ENCODE data around the gene RXRG. TPM values are rescaled to one million over a fixed set of nuclear protein-coding genes. Genes with fewer than 3 reads are reported as not detected.

Gene RXRG
- polyA plus RNA-seq, 1 donor from 2014 or later, result 0.78 TPM

DNA sequence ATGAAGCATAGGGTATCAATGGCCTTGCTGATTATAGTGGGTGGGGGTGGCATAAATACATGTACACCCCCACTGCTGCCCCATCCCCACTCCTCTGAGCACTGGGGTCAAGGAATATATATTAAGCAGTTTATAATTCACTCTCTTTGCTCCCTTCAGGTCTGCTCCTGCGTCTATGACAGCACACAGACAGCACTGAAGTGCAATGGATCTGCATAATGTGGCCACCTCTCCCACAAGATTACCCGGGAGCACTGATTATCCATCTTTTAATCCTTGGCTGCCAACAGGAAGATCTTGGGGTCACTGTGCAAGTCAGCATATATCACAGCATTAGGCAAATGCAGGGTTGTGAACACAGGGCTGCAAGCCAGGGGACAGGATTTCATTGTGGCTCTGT, 19.3 kb downstream of the RXRG start:
- H3F3A ChIP-seq (ENCODE audit: insufficient read depth, low read length, poor library complexity, severe bottlenecking), result no peaks in the 10 kb centered on the region
- H4K20me1 ChIP-seq (ENCODE audit: insufficient read depth), result no peaks in the 10 kb centered on the region
- H3K79me2 ChIP-seq (replicated peaks; ENCODE audit: insufficient read depth, low read length), result no peaks in the 10 kb centered on the region
- no peak overlapping the region for H2AFZ ChIP-seq (ENCODE audit: low read depth, low read length)
- H3K9me3 ChIP-seq (ENCODE audit: low read length), result no peaks in the 10 kb centered on the region
- H3K4me2 ChIP-seq (ENCODE audit: low read length), result no peak overlapping the region
- no peaks in the 10 kb centered on the region for H3K9me2 ChIP-seq (ENCODE audit: insufficient read depth, low read length)
- no peak for TF ChIP-seq CTCF (IDR thresholded peaks at IDR 0.05; ENCODE audit: poor library complexity, severe bottlenecking)
- no peak for TF ChIP-seq EP300 (conservative IDR thresholded peaks at IDR 0.05; ENCODE audit: poor library complexity, severe bottlenecking)
- H3K9ac ChIP-seq (ENCODE audit: low read length), result no peak overlapping the region
- no peak overlapping the region for H3K27ac ChIP-seq (ENCODE audit: low read length)
- no peaks in the 10 kb centered on the region for H3K27me3 ChIP-seq (ENCODE audit: insufficient read depth, low read depth, low read length)
- no peaks in the 10 kb centered on the region for H3K36me3 ChIP-seq (ENCODE audit: insufficient read depth, low read length)
- H3K4me3 ChIP-seq (ENCODE audit: low read length), result no peak overlapping the region

DNA sequence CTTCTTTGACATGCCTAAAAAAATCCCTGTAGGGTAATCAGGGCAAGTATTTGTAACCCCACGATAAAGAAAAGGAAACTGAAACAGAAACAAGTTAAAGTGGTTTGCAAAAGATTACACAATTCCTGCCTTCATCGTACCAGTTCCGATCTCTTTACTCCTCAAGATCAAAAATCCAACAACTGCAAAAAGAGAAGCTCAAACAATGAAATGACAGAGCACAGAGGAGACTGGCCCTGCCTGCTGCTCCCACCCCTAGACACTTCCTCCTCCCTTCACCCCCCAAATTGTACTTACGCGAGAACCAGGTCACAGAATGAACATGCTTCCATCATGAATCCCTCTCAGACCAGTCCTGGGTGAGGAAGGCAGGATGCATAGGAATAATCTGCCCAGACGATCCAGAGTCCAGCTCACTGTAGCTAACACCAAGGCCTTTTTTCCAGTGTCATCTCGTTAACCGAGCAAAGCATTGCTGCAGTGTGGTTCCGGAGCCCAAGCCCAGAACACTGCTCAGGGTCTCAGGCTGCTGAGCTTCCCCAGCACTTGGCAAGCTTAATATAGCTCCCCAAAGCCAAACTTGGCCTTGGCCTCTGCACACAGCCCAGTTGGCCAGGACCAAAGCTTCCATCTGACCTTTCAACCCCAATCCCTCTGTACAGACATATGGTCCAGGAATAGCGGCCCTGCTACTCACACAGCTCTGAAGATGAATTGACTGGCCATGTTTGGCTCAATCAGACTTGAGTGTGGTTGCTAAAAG, 20.3 kb downstream of the RXRG start:
- H3K4me2 ChIP-seq (ENCODE audit: low read length), result no peak overlapping the region
- no peaks in the 10 kb centered on the region for H3K9me2 ChIP-seq (ENCODE audit: insufficient read depth, low read length)
- no peaks in the 10 kb centered on the region for H3K36me3 ChIP-seq (ENCODE audit: insufficient read depth, low read length)
- H3K79me2 ChIP-seq (replicated peaks; ENCODE audit: insufficient read depth, low read length), result no peaks in the 10 kb centered on the region
- no peak overlapping the region for H3K27ac ChIP-seq (ENCODE audit: low read length)
- H4K20me1 ChIP-seq (ENCODE audit: insufficient read depth), result no peaks in the 10 kb centered on the region
- H3F3A ChIP-seq (ENCODE audit: insufficient read depth, low read length, poor library complexity, severe bottlenecking), result no peaks in the 10 kb centered on the region
- no peak overlapping the region for H3K4me3 ChIP-seq (ENCODE audit: low read length)
- H2AFZ ChIP-seq (ENCODE audit: low read depth, low read length), result no peak overlapping the region
- no peaks in the 10 kb centered on the region for H3K9me3 ChIP-seq (ENCODE audit: low read length)
- no peak overlapping the region for H3K9ac ChIP-seq (ENCODE audit: low read length)
- TF ChIP-seq, protein P1, sequence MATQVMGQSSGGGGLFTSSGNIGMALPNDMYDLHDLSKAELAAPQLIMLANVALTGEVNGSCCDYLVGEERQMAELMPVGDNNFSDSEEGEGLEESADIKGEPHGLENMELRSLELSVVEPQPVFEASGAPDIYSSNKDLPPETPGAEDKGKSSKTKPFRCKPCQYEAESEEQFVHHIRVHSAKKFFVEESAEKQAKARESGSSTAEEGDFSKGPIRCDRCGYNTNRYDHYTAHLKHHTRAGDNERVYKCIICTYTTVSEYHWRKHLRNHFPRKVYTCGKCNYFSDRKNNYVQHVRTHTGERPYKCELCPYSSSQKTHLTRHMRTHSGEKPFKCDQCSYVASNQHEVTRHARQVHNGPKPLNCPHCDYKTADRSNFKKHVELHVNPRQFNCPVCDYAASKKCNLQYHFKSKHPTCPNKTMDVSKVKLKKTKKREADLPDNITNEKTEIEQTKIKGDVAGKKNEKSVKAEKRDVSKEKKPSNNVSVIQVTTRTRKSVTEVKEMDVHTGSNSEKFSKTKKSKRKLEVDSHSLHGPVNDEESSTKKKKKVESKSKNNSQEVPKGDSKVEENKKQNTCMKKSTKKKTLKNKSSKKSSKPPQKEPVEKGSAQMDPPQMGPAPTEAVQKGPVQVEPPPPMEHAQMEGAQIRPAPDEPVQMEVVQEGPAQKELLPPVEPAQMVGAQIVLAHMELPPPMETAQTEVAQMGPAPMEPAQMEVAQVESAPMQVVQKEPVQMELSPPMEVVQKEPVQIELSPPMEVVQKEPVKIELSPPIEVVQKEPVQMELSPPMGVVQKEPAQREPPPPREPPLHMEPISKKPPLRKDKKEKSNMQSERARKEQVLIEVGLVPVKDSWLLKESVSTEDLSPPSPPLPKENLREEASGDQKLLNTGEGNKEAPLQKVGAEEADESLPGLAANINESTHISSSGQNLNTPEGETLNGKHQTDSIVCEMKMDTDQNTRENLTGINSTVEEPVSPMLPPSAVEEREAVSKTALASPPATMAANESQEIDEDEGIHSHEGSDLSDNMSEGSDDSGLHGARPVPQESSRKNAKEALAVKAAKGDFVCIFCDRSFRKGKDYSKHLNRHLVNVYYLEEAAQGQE (IDR thresholded peaks at IDR 0.05; ENCODE audit: borderline replicate concordance), result no peak
- TF ChIP-seq TAF1 (IDR thresholded peaks at IDR 0.05; ENCODE audit: low read depth) (no peak), MXI1 (conservative IDR thresholded peaks at IDR 0.05; ENCODE audit: poor library complexity, severe bottlenecking) (no peak), CTCF (IDR thresholded peaks at IDR 0.05; ENCODE audit: poor library complexity, severe bottlenecking) (no peak), EP300 (conservative IDR thresholded peaks at IDR 0.05; ENCODE audit: poor library complexity, severe bottlenecking) (no peak), RAD21 (conservative IDR thresholded peaks at IDR 0.05) (no peak)
- H3K27me3 ChIP-seq (ENCODE audit: insufficient read depth, low read depth, low read length), result no peaks in the 10 kb centered on the region
